Vagina (tissue), 2 donors: Measurements from ENCODE around the gene NTNG1. TPM values are rescaled to one million over a fixed set of nuclear protein-coding genes. Genes with fewer than 3 reads are reported as not detected.

Experiments used
- DNase-seq, 2 donors: peaks; one replicate each; pipeline ENCODE4 v3.0.0-alpha.2; 2017; ENCODE audit errors: extremely low spot score in 2 of 2
- H3K27ac ChIP-seq: fragments of 200-600 bp; sonication (generic); one replicate; pipeline ENCODE4 v1.5.1; 2019
- H3K27me3 ChIP-seq: fragments of 200-600 bp; sonication (generic); one replicate; pipeline ENCODE4 v1.5.1; 2019
- H3K36me3 ChIP-seq, 2 donors: fragments of 200-600 bp; sonication (generic); one replicate each; pipeline ENCODE4 v1.5.1; 2017 to 2019
- H3K4me1 ChIP-seq: fragments of 200-600 bp; sonication (generic); one replicate; pipeline ENCODE4 v1.5.1; 2019
- H3K4me3 ChIP-seq, 2 donors: fragments of 200-600 bp; sonication (generic); 1 replicate in 1 of 2; 2 replicates in 1 of 2; pipeline ENCODE4 v1.5.1; 2016 to 2019
- H3K9me3 ChIP-seq: fragments of 200-600 bp; sonication (generic); one replicate; pipeline ENCODE4 v1.5.1; 2019
- POLR2A ChIP-seq, 2 donors: fragments of 450-650 bp; IDR thresholded peaks; one replicate each; pipeline ENCODE4 v1.6.1; 2017; ENCODE audit warnings: antibody characterized with exemption in 2 of 2, mild to moderate bottlenecking in 2 of 2, moderate library complexity in 2 of 2
- POLR2AphosphoS5 ChIP-seq, 2 donors: sonication (generic); formaldehyde crosslinking; IDR thresholded peaks; one replicate each; pipeline ENCODE4 v1.9.0; 2017; ENCODE audit warnings: antibody characterized with exemption in 2 of 2, mild to moderate bottlenecking in 2 of 2, low read depth in 1 of 2; ENCODE audit not compliant: insufficient read depth in 1 of 2
- intact Hi-C: fragments of 100-400 bp; cut with DNase I; formaldehyde crosslinking; loops from one replicate; pipeline ENCODE4 v1.15.1; 2023
- total RNA-seq: library from RNA; depleted of rRNA; stranded (reverse); fragments of >200 nt; gene quantifications from one replicate; pipeline ENCODE4 v1.2.3, GENCODE V29; 2016
- TF ChIP-seq, protein P1 (sequence below), 3 experiments: fragments of 450-650 bp in 2 of 3; fragments of 200-600 bp in 1 of 3; sonication (generic) in 1 of 3; IDR thresholded peaks; one replicate each; pipeline ENCODE4 v1.5.1; 2017 to 2019; ENCODE audit warnings: antibody characterized with exemption in 3 of 3, mild to moderate bottlenecking in 2 of 3, moderate library complexity in 2 of 3

The NTNG1 gene
- total RNA-seq, 1 donor from 2014 or later: 6.6 TPM

DNA sequence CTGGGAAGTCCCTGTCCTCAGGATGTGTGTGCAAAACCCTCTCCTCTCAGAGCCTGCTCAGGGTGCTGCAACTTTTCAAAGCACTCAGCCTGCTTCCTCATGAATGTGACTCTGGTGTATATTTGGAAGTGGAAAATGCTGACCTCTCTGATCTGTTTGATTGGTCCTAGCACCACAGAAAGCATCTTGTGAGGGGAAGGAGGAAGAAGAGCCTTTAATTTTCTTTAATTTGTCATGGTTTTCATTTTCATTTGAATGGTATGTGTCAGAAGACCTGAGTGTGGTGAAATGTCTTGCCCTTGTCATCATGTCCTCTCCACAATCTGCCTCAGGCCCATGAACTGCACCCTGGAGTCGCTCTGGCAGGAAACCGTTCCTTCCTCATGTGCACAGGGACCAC lies 383.5 kb downstream of the NTNG1 start:
- TF ChIP-seq POLR2A (IDR thresholded peaks at IDR 0.05) (no peak), POLR2AphosphoS5 (IDR thresholded peaks at IDR 0.05; ENCODE audit: insufficient read depth in 1 of 2, low read depth in 1 of 2) (no peak)
- TF ChIP-seq, protein P1, sequence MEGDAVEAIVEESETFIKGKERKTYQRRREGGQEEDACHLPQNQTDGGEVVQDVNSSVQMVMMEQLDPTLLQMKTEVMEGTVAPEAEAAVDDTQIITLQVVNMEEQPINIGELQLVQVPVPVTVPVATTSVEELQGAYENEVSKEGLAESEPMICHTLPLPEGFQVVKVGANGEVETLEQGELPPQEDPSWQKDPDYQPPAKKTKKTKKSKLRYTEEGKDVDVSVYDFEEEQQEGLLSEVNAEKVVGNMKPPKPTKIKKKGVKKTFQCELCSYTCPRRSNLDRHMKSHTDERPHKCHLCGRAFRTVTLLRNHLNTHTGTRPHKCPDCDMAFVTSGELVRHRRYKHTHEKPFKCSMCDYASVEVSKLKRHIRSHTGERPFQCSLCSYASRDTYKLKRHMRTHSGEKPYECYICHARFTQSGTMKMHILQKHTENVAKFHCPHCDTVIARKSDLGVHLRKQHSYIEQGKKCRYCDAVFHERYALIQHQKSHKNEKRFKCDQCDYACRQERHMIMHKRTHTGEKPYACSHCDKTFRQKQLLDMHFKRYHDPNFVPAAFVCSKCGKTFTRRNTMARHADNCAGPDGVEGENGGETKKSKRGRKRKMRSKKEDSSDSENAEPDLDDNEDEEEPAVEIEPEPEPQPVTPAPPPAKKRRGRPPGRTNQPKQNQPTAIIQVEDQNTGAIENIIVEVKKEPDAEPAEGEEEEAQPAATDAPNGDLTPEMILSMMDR (IDR thresholded peaks at IDR 0.05): no peak
- Histone ChIP-seq H3K4me1 (no peaks in the 10 kb centered on the region), H3K4me3 (no peak overlapping the region), H3K9me3 (no peaks in the 10 kb centered on the region), H3K27me3 (no peaks in the 10 kb centered on the region), H3K36me3 (no peaks in the 10 kb centered on the region), H3K27ac (no peak overlapping the region)
- no peak for DNase-seq
- intact Hi-C loops: no loop called here

DNA sequence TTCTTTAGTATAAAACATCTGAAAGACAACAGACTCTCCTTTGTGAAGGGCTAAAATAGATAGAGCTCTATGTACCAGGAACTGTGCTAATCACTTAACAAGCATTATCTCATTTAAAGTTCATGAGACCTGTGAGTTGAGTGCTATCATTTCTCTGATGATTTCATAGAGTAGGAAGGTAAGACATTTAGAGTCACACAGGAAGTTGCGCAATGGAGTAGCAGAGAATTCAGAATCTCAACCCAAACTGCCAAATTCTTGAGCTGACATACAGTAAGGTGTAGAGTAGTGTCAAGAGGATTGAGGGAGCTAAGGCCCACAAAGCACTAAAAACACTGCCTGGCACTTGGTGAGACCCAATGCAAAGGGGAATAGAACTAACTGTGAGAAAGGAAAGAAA lies 384.3 kb downstream of the NTNG1 start:
- Histone ChIP-seq H3K27ac (no peak overlapping the region), H3K27me3 (no peaks in the 10 kb centered on the region), H3K4me1 (no peaks in the 10 kb centered on the region), H3K36me3 (no peaks in the 10 kb centered on the region), H3K9me3 (no peaks in the 10 kb centered on the region), H3K4me3 (no peak overlapping the region)
- no peak for DNase-seq
- TF ChIP-seq POLR2A (IDR thresholded peaks at IDR 0.05) (no peak), POLR2AphosphoS5 (IDR thresholded peaks at IDR 0.05; ENCODE audit: insufficient read depth in 1 of 2, low read depth in 1 of 2) (no peak)
- TF ChIP-seq, protein P1 (IDR thresholded peaks at IDR 0.05): no peak
- intact Hi-C loops: no loop called here

DNA sequence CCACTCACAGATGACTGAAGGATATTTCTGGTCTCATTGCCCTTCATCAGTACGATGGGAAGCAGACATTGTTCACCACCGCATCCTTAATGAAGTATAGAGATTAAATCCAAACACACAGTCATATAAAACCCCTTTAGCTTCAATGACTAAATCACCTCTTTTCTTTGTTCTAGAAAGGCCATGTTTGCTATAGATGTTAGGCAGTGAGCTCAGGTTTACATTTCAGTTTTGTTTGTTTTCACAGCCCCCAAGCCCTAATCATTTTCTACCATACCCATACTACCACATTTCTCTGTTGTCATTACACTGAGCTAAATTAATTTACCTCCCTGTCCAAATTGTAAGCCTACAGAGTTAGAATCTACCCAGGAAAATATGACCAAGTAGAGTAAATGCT lies 385.1 kb downstream of the NTNG1 start:
- Histone ChIP-seq H3K27ac (no peak overlapping the region), H3K9me3 (no peaks in the 10 kb centered on the region), H3K4me3 (no peak overlapping the region), H3K27me3 (no peaks in the 10 kb centered on the region), H3K36me3 (no peaks in the 10 kb centered on the region), H3K4me1 (no peaks in the 10 kb centered on the region)
- no peak for DNase-seq
- TF ChIP-seq, protein P1 (IDR thresholded peaks at IDR 0.05): no peak
- TF ChIP-seq POLR2AphosphoS5 (IDR thresholded peaks at IDR 0.05; ENCODE audit: insufficient read depth in 1 of 2, low read depth in 1 of 2) (no peak), POLR2A (IDR thresholded peaks at IDR 0.05) (no peak)
- intact Hi-C loops: no loop called here

- no peak for DNase-seq
- TF ChIP-seq, protein P1 (IDR thresholded peaks at IDR 0.05): no peak
- TF ChIP-seq POLR2AphosphoS5 (IDR thresholded peaks at IDR 0.05; ENCODE audit: insufficient read depth in 1 of 2, low read depth in 1 of 2) (no peak), POLR2A (IDR thresholded peaks at IDR 0.05) (no peak)
- H3K36me3 ChIP-seq: no peaks in the 10 kb centered on the region
- no peaks in the 10 kb centered on the region for H3K9me3 ChIP-seq
- H3K4me1 ChIP-seq: no peaks in the 10 kb centered on the region
- H3K4me3 ChIP-seq: no peak overlapping the region
- intact Hi-C loops: no loop called here
- no peak overlapping the region for H3K27ac ChIP-seq
- no peaks in the 10 kb centered on the region for H3K27me3 ChIP-seq
These were observed 385.8 kb downstream of the NTNG1 start for GRCh38 chr1:107526524-107527198.

DNA sequence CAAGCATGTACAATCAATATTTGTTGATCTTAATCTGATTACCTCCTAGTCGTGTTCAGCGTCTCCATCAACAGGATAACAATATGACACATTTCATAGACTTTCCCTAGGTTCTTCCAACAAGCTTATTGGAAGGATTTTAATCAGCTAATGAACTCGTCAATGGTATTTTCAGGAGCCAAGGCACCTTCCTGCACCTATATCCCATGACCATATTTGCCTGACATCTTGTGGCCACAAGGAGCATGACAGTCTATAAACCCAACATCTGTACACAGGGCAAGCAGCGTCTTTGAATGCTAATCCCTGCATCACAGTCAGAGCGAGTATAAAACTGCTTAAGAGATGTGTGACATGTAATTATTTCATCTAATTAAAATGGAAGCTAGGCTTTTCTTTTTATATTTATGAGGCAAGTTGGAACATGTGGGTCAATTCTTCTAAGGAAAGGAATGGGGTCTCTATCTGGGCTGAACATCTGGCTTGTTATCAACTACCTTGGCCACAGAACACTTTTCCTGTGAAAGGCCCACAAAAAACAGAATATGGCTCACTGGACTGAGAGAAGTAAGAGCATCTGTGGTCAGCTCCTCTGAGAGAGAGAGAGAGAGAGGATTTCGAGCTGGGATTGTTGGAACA lies 388.8 kb downstream of the NTNG1 start:
- no peak for DNase-seq
- TF ChIP-seq, protein P1 (IDR thresholded peaks at IDR 0.05): peak; percentile 51 to 69 (median 51)
- no peak for TF ChIP-seq POLR2AphosphoS5 (IDR thresholded peaks at IDR 0.05; ENCODE audit: insufficient read depth in 1 of 2, low read depth in 1 of 2)
- Histone ChIP-seq H3K4me1 (peaks cover 6% of the 10 kb centered on the region), H3K27me3 (no peaks in the 10 kb centered on the region), H3K27ac (peak overlapping the region; percentile 30), H3K4me3 (no peak overlapping the region), H3K36me3 (no peaks in the 10 kb centered on the region), H3K9me3 (no peaks in the 10 kb centered on the region)
- intact Hi-C loops: no loop called here
